Thymus (tissue), 11 donors: ENCODE measurements around the gene PLAA. TPM values are rescaled to one million over a fixed set of nuclear protein-coding genes. Genes with fewer than 3 reads are reported as not detected.
A peak's percentile ranks its signal among the peaks of the same experiment; 100 is the strongest.
"Not testable (repeated sequence)": the region's sequence is repeated elsewhere in the genome, so short reads cannot be mapped to it uniquely, and the experiment has no call there.

Experiments used
- DNase-seq, 9 donors: peaks; one replicate each; pipeline ENCODE4 v3.0.0-alpha.2; 2013; ENCODE audit warnings: low spot score in 9 of 9, low read depth in 6 of 9, missing footprints in 1 of 9
- H3K27ac ChIP-seq, 2 donors: one replicate each; pipeline ENCODE4 v1.5.1; 2013; ENCODE audit warnings: control low read depth in 1 of 2, low read depth in 1 of 2, low read length in 1 of 2, mild to moderate bottlenecking in 1 of 2, moderate library complexity in 1 of 2
- H3K27me3 ChIP-seq, 2 donors: one replicate each; pipeline ENCODE4 v1.5.1; 2013; ENCODE audit warnings: low read length in 1 of 2; ENCODE audit not compliant: control insufficient read depth in 2 of 2, insufficient read depth in 1 of 2
- H3K36me3 ChIP-seq, 2 donors: one replicate each; pipeline ENCODE4 v1.5.1; 2013; ENCODE audit warnings: low read length in 1 of 2, mild to moderate bottlenecking in 1 of 2, moderate library complexity in 1 of 2; ENCODE audit not compliant: control insufficient read depth in 2 of 2, insufficient read depth in 2 of 2
- H3K4me1 ChIP-seq, 2 donors: one replicate each; pipeline ENCODE4 v1.5.1; 2013; ENCODE audit warnings: low read length in 2 of 2; ENCODE audit not compliant: control insufficient read depth in 2 of 2, insufficient read depth in 2 of 2
- H3K4me3 ChIP-seq, 2 donors: one replicate each; pipeline ENCODE4 v1.5.1; 2013; ENCODE audit warnings: low read length in 2 of 2, control low read depth in 1 of 2, mild to moderate bottlenecking in 1 of 2
- H3K9me3 ChIP-seq, 2 donors: one replicate each; pipeline ENCODE4 v1.5.1; 2013; ENCODE audit warnings: low read length in 1 of 2, mild to moderate bottlenecking in 1 of 2; ENCODE audit not compliant: control insufficient read depth in 2 of 2, insufficient read depth in 1 of 2
- WGBS: extraction: QIAGEN DNeasy Blood & Tissue Kit; methylation state at CpG from one replicate; pipeline ENCODE4 v1.1.7; 2013; 5-methylcytosine and 5-hydroxymethylcytosine counted together
- polyA plus RNA-seq: library from polyadenylated mRNA; stranded (reverse); fragments of 200-250 nt; gene quantifications from one replicate; pipeline ENCODE4 v1.2.3, GENCODE V29; 2013
- total RNA-seq: library from RNA; stranded (reverse); fragments of 120-200 nt; gene quantifications from one replicate; pipeline ENCODE4 v1.2.4, GENCODE V29; 2013
- donor health status: healthy.

Gene PLAA
- total and polyA plus RNA-seq, 2 donors: 14.0 to 18.6 TPM

DNA sequence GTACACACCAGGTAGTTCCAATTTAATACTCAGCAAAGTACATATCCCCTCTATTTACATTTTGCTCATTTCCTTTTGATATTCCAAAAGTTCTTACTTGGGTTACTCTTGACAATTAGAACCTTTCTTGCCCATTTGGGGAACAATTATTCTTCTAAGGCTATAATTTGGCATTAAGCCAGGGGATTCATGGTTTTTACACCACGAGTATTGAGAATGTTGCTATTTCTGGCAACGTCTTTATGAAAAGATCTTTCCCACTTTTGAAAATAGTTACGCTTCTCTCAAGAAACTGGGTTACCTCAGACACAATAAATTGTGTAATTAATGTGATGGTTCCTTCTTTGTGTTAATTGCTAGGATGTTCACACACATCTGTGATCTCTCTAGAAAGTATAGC lies 43.0 kb downstream of the PLAA start:
- DNase-seq: no peak
- Histone ChIP-seq H3K27ac (no peak overlapping the region), H3K4me1 (no peaks in the 10 kb centered on the region), H3K9me3 (no peaks in the 10 kb centered on the region), H3K27me3 (no peaks in the 10 kb centered on the region), H3K4me3 (no peak overlapping the region), H3K36me3 (peaks cover 6 to 26% of the 10 kb centered on the region in 2 donors)
- 88% methylated on average over 3 of the region's 3 CpGs for WGBS

DNA sequence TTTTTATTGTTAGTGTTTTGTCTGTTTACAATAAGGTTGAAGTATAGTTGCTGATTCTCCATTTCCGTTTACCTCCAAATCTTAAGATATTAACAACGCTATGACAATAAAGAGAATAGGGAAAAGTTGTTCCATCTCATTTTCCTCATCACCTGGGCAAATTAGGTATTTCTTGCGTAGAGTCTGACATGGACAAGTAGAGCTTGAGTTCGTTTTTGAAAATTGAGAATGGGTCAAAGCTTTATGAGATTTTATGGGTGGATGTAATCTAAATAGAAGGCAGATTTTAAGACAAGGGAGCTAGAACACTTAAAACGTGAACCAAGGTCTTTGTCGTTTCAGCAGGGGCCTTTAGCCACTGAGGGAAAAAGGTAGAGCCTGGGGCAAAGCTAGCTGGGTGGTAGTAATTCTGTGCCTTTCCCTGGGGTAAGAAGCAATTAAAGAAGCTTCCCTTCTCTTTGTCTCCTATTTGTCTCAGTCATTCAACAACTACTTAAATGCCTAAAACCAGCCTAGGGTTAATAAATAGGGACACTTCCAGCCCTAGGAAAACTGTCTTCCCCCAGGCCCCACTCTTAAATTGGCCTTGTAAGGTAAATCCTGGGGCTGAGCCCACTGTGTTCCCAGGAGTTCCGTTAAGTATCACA lies 53.9 kb downstream of the PLAA start:
- no peak for DNase-seq
- Histone ChIP-seq H3K27me3 (no peaks in the 10 kb centered on the region), H3K4me1 (peaks cover 5% of the 10 kb centered on the region in 2 donors), H3K4me3 (peak overlapping the region; percentile 83 to 84), H3K36me3 (no peaks in the 10 kb centered on the region), H3K9me3 (no peaks in the 10 kb centered on the region), H3K27ac (peak overlapping the region; percentile 98 to 100)
- 23% methylated on average over 7 of the region's 7 CpGs for WGBS

- no peaks in the 10 kb centered on the region for H3K36me3 ChIP-seq
- WGBS: under 1% methylated on average over 70 of the region's 70 CpGs
- peaks cover 5% of the 10 kb centered on the region in 2 donors for H3K4me1 ChIP-seq
- H3K4me3 ChIP-seq: peak within 1 kb of the TSS; percentile 83 to 84
- peak; percentile 79 to 96 (median 87) for DNase-seq
- no peaks in the 10 kb centered on the region for H3K9me3 ChIP-seq
- H3K27me3 ChIP-seq: no peaks in the 10 kb centered on the region
- H3K27ac ChIP-seq: peak within 1 kb of the TSS; percentile 98 to 100
Observed at GRCh38 chr9:26892251-26893029, 54.6 kb downstream of the PLAA start, which contains the start of gene CAAP1. Gene CAAP1 (minus strand): TSS chr9:26892802. CDS start chr9:26892715, 87 bp downstream.

DNA sequence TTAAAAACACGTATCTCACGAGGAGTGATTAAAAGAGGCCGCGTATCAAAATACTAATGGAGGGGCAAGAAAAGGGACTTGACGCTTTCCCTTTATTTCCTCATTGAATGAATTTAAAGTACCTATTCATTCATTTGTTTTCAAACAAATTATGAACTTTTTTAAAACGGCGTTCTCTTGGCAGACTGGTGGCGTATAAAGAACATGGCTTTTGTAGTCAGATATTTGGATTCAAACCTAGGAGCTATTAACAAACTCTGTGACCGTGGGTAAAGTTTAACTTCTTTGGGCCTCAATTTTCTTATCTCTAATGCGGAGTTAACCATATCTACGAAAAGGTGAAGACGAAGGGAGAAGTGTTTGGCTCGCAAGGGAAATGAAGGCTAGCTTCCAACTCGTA lies 55.3 kb downstream of the PLAA start:
- Histone ChIP-seq H3K36me3 (peaks cover 0 to 1% of the 10 kb centered on the region in 2 donors), H3K27ac (peak overlapping the region; percentile 98 to 100), H3K9me3 (no peaks in the 10 kb centered on the region), H3K4me1 (peaks cover 5% of the 10 kb centered on the region in 2 donors), H3K27me3 (no peaks in the 10 kb centered on the region), H3K4me3 (peak overlapping the region; percentile 83 to 84)
- 1% methylated on average over 14 of the region's 14 CpGs for WGBS
- peak in 1 of 9 donors; percentile 0 for DNase-seq

GRCh38 chr9:26888271-26888670 lies 58.8 kb downstream of the PLAA start:
- H3K4me1 ChIP-seq: peaks cover 2 to 3% of the 10 kb centered on the region in 2 donors
- no peak overlapping the region for H3K27ac ChIP-seq
- DNase-seq: no peak
- 96% methylated on average over 1 of the region's 1 CpG for WGBS
- no peak overlapping the region for H3K4me3 ChIP-seq
- peaks cover 0 to 4% of the 10 kb centered on the region in 2 donors for H3K36me3 ChIP-seq
- H3K27me3 ChIP-seq: no peaks in the 10 kb centered on the region
- H3K9me3 ChIP-seq: no peaks in the 10 kb centered on the region

DNA sequence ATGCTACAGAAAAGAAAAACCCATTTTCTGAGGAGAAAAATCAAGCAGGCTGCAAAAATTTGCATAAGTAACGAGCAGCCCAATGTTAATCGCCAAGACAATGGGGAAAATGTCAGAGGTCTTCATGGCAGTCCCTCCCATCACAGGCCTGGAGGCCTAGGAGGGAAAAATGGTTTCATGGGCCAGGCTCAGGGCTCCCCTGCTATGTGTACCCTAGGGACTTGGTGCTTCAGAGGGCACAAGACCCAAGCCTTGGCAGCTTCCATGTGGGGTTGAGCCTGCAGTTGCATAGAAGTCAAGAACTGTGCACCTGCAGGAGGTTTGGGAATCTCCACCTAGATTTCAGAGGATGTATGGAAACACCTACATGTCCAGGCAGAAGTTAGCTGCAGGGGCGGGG lies 64.9 kb downstream of the PLAA start:
- H3K36me3 ChIP-seq: peaks cover 20 to 35% of the 10 kb centered on the region in 2 donors
- H3K27ac ChIP-seq: no peak overlapping the region
- WGBS: 98% methylated on average over 3 of the region's 3 CpGs
- H3K9me3 ChIP-seq: peaks cover 5 to 8% of the 10 kb centered on the region in 2 donors
- H3K27me3 ChIP-seq: no peaks in the 10 kb centered on the region
- DNase-seq: no peak
- no peak overlapping the region for H3K4me3 ChIP-seq
- no peaks in the 10 kb centered on the region for H3K4me1 ChIP-seq

GRCh38 chr9:26880262-26880661 lies 66.8 kb downstream of the PLAA start:
- Histone ChIP-seq H3K9me3 (peaks cover 5 to 8% of the 10 kb centered on the region in 2 donors), H3K36me3 (peaks cover 20 to 32% of the 10 kb centered on the region in 2 donors)
- 84% methylated on average over 4 of the region's 4 CpGs for WGBS

DNA sequence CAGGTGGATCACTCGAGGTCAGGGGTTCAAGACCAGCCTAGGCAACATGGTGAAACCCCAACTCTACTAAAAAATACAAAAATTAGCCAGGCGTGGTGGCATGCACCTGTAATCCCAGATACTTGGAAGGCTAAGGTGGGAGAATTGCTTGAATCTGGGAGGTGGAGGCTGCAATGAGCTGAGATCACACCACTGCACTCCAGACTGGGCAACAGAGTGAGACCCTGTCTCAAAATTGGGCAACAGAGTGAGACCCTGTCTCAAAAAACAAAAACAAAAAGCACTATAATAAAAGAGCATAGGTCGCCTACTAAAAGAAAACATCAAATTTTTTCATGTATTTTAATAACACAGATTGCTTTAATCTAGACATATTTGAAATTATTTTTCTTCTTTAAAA lies 71.9 kb downstream of the PLAA start:
- H3K4me3 ChIP-seq, H3K27me3 ChIP-seq, DNase-seq, H3K9me3 ChIP-seq, H3K27ac ChIP-seq, H3K4me1 ChIP-seq: not testable (repeated sequence)
- WGBS: 97% methylated on average over 3 of the region's 3 CpGs
- H3K36me3 ChIP-seq: peaks cover 7 to 17% of the 10 kb centered on the region in 2 donors

More at GRCh38 chr9:26880262-26880661, 66.8 kb downstream of the PLAA start:
- no peak overlapping the region for H3K4me3 ChIP-seq
- no peaks in the 10 kb centered on the region for H3K27me3 ChIP-seq
- DNase-seq: no peak
- no peaks in the 10 kb centered on the region for H3K4me1 ChIP-seq
- no peak overlapping the region for H3K27ac ChIP-seq

DNA sequence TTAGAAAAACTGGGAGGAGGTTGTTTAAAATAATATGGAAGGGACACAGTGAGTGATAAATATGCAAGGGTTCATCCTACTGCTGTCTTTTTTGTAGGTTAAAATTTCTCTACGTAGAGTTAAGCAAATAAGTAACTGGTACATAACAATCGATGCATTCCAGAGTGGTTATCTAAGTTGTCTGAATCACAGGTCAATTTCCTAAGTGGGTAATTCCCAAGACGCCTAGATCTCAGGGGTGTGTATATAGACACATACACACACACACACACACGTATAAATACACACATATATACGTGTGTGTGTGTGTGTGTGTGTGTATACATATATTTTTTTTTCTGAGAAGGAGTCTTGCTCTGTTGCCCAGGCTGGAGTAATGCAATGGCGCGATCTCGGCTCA lies 76.8 kb downstream of the PLAA start:
- no peak overlapping the region for H3K4me3 ChIP-seq
- DNase-seq: no peak
- peaks cover 0 to 10% of the 10 kb centered on the region in 2 donors for H3K36me3 ChIP-seq
- H3K9me3 ChIP-seq: no peaks in the 10 kb centered on the region
- H3K27me3 ChIP-seq: no peaks in the 10 kb centered on the region
- no peaks in the 10 kb centered on the region for H3K4me1 ChIP-seq
- no peak overlapping the region for H3K27ac ChIP-seq
- WGBS: 96% methylated on average over 8 of the region's 8 CpGs
